ENCODE data around the gene RPTOR.

The RPTOR gene

GRCh38 chr17:80879723-80880647 is 335.3 kb downstream of the RPTOR start:
- TF ChIP-seq EZH2 (IDR thresholded peaks at IDR 0.05) = no peak
- no peak for TF ChIP-seq POLR2AphosphoS5 (IDR thresholded peaks at IDR 0.05; ENCODE audit: borderline replicate concordance, low read depth, low read length)
- TF ChIP-seq FOXP2 (optimal IDR thresholded peaks at IDR 0.05; ENCODE audit: control extremely low read depth, extremely low read length, insufficient read depth) = no peak

DNA sequence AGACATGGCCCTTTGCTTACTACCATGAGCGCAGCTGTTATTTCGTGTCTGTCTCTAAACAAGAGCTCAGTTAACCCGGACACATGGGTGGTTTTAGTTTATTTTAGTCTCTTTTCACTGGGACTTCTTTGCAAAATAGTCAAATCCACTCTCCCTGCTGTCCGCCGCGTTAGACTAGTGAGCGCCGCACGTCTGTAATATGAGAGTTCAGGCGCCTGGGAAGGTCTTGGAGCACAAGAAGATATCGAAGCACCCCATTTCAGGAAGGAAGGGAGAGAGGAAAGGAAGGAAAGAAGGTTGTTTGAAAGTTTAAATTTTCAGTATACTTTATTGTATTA is 336.0 kb downstream of the RPTOR start:
- H3K36me3 ChIP-seq (ENCODE audit: insufficient read depth, low read length) = peaks cover 3% of the 10 kb centered on the region; the same call in 1 of the 2 replicates
- no peak for DNase-seq (ENCODE audit: low read depth, low spot score)
- H3K4me3 ChIP-seq = no peak overlapping the region
- TF ChIP-seq FOXP2 (optimal IDR thresholded peaks at IDR 0.05; ENCODE audit: control extremely low read depth, extremely low read length, insufficient read depth) (no peak), POLR2AphosphoS5 (IDR thresholded peaks at IDR 0.05; ENCODE audit: borderline replicate concordance, low read depth, low read length) (no peak)
- no peak overlapping the region for H3K27ac ChIP-seq
- no peaks in the 10 kb centered on the region for H3K9me3 ChIP-seq (ENCODE audit: low read depth, low read length)
- no peak overlapping the region for H3K9ac ChIP-seq (ENCODE audit: insufficient read length)

More at GRCh38 chr17:80879723-80880647, 335.3 kb downstream of the RPTOR start:
- no peak for DNase-seq (ENCODE audit: low read depth, low spot score)
- H3K9ac ChIP-seq (ENCODE audit: insufficient read length) = no peak overlapping the region
- H3K27ac ChIP-seq = no peak overlapping the region
- no peaks in the 10 kb centered on the region for H3K9me3 ChIP-seq (ENCODE audit: low read depth, low read length)
- H3K4me3 ChIP-seq = no peak overlapping the region
- peaks cover 2% of the 10 kb centered on the region; the same call in 1 of the 2 replicates for H3K36me3 ChIP-seq (ENCODE audit: insufficient read depth, low read length)

GRCh38 chr17:80881306-80881705 is 336.7 kb downstream of the RPTOR start:
- no peak for TF ChIP-seq FOXP2 (optimal IDR thresholded peaks at IDR 0.05; ENCODE audit: control extremely low read depth, extremely low read length, insufficient read depth)
- no peak for DNase-seq (ENCODE audit: low read depth, low spot score)
- Histone ChIP-seq H3K9me3 (ENCODE audit: low read depth, low read length) (no peaks in the 10 kb centered on the region), H3K27ac (no peak overlapping the region), H3K4me3 (no peak overlapping the region), H3K36me3 (ENCODE audit: insufficient read depth, low read length) (peaks cover 3% of the 10 kb centered on the region; the same call in 1 of the 2 replicates), H3K9ac (ENCODE audit: insufficient read length) (no peak overlapping the region)

DNA sequence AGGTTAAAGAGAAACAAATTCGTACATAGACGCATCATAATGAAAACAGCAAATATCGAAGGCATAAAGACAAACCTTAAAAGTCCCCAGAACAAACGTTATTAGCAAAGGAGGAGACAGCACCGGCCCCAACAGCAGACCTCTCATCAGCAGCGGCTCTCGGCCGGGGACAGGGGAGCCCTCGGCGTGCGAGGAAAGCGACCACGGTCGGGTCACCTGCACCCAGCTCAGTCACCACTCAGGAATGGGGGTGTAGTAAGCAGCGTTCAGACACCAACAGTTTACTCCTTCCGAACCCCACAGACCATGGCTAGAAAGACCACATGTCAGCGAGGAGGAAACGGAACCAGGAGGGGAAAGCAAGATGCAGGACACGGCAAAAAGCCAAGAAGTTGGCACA is 337.7 kb downstream of the RPTOR start:
- no peak for TF ChIP-seq EZH2 (IDR thresholded peaks at IDR 0.05)
- peaks cover 3% of the 10 kb centered on the region; the same call in 1 of the 2 replicates for H3K36me3 ChIP-seq (ENCODE audit: insufficient read depth, low read length)

GRCh38 chr17:80882926-80883685 is 338.5 kb downstream of the RPTOR start:
- DNase-seq (ENCODE audit: low read depth, low spot score) = no peak
- no peak overlapping the region for H3K4me3 ChIP-seq
- peaks cover 3% of the 10 kb centered on the region; the same call in 1 of the 2 replicates for H3K36me3 ChIP-seq (ENCODE audit: insufficient read depth, low read length)
- no peaks in the 10 kb centered on the region for H3K9me3 ChIP-seq (ENCODE audit: low read depth, low read length)
- TF ChIP-seq POLR2AphosphoS5 (IDR thresholded peaks at IDR 0.05; ENCODE audit: borderline replicate concordance, low read depth, low read length) (no peak), EZH2 (IDR thresholded peaks at IDR 0.05) (no peak), FOXP2 (optimal IDR thresholded peaks at IDR 0.05; ENCODE audit: control extremely low read depth, extremely low read length, insufficient read depth) (no peak)
- H3K27ac ChIP-seq = no peak overlapping the region
- H3K9ac ChIP-seq (ENCODE audit: insufficient read length) = no peak overlapping the region

More for the DNA sequence above, 337.7 kb downstream of the RPTOR start:
- Histone ChIP-seq H3K9me3 (ENCODE audit: low read depth, low read length) (no peaks in the 10 kb centered on the region), H3K4me3 (no peak overlapping the region), H3K27ac (no peak overlapping the region), H3K9ac (ENCODE audit: insufficient read length) (no peak overlapping the region)
- DNase-seq (ENCODE audit: low read depth, low spot score) = no peak

- H3K9me3 ChIP-seq (ENCODE audit: low read depth, low read length) = no peaks in the 10 kb centered on the region
- no peak for DNase-seq (ENCODE audit: low read depth, low spot score)
- peaks cover 3% of the 10 kb centered on the region; the same call in 1 of the 2 replicates for H3K36me3 ChIP-seq (ENCODE audit: insufficient read depth, low read length)
- H3K9ac ChIP-seq (ENCODE audit: insufficient read length) = no peak overlapping the region
- no peak for TF ChIP-seq FOXP2 (optimal IDR thresholded peaks at IDR 0.05; ENCODE audit: control extremely low read depth, extremely low read length, insufficient read depth)
- no peak for TF ChIP-seq POLR2AphosphoS5 (IDR thresholded peaks at IDR 0.05; ENCODE audit: borderline replicate concordance, low read depth, low read length)
- TF ChIP-seq EZH2 (IDR thresholded peaks at IDR 0.05) = no peak
- no peak overlapping the region for H3K27ac ChIP-seq
- H3K4me3 ChIP-seq = no peak overlapping the region
These were observed 339.4 kb downstream of the RPTOR start for GRCh38 chr17:80883831-80884735.

GRCh38 chr17:80884811-80885210 is 340.2 kb downstream of the RPTOR start:
- no peak for TF ChIP-seq FOXP2 (optimal IDR thresholded peaks at IDR 0.05; ENCODE audit: control extremely low read depth, extremely low read length, insufficient read depth)
- no peak for TF ChIP-seq POLR2AphosphoS5 (IDR thresholded peaks at IDR 0.05; ENCODE audit: borderline replicate concordance, low read depth, low read length)
- TF ChIP-seq EZH2 (IDR thresholded peaks at IDR 0.05) = no peak
- Histone ChIP-seq H3K9me3 (ENCODE audit: low read depth, low read length) (no peaks in the 10 kb centered on the region), H3K27ac (no peak overlapping the region), H3K36me3 (ENCODE audit: insufficient read depth, low read length) (peaks cover 3% of the 10 kb centered on the region; the same call in 1 of the 2 replicates), H3K9ac (ENCODE audit: insufficient read length) (no peak overlapping the region), H3K4me3 (no peak overlapping the region)
- DNase-seq (ENCODE audit: low read depth, low spot score) = no peak
